IgD-negative memory B cell (primary cell): ENCODE data around the gene SLC16A9. TPM values are rescaled to one million over a fixed set of nuclear protein-coding genes. Genes with fewer than 3 reads are reported as not detected.

Source experiments
- H3K27ac Mint-ChIP-seq, 3 donors: one replicate each; pipeline ENCODE4 v1.8.0; 2020 to 2022; ENCODE audit warnings: mild to moderate bottlenecking in 3 of 3, mixed read lengths in 3 of 3, moderate library complexity in 1 of 3
- H3K27me3 Mint-ChIP-seq: one replicate; pipeline ENCODE4 v1.8.0; 2021; ENCODE audit warnings: mixed read lengths
- H3K36me3 Mint-ChIP-seq: one replicate; pipeline ENCODE4 v1.8.0; 2020; ENCODE audit warnings: mild to moderate bottlenecking, mixed read lengths
- H3K4me1 Mint-ChIP-seq, 3 donors: one replicate each; pipeline ENCODE4 v1.8.0; 2020 to 2022; ENCODE audit warnings: mixed read lengths in 3 of 3, mild to moderate bottlenecking in 1 of 3
- H3K4me3 Mint-ChIP-seq, 4 donors: one replicate each; pipeline ENCODE4 v1.8.0; 2020 to 2022; ENCODE audit warnings: mild to moderate bottlenecking in 4 of 4, mixed read lengths in 4 of 4, moderate library complexity in 3 of 4
- H3K9me3 Mint-ChIP-seq, 3 donors: one replicate each; pipeline ENCODE4 v1.8.0; 2020 to 2021; ENCODE audit warnings: mixed read lengths in 3 of 3, mild to moderate bottlenecking in 1 of 3
- polyA plus RNA-seq: library from polyadenylated mRNA; unstranded; fragments of 300-500 nt; fragmentation: Illumina TruSeq; gene quantifications from one replicate; pipeline ENCODE4 v1.2.3, GENCODE V29; 2021

SLC16A9 gene
- polyA plus RNA-seq, 1 donor from 2014 or later, result not detected

GRCh38 chr10:59700709-59701108 lies 8.9 kb downstream of the SLC16A9 start:
- H3K4me3 Mint-ChIP-seq, result no peak overlapping the region
- no peaks in the 10 kb centered on the region for H3K36me3 Mint-ChIP-seq
- H3K27me3 Mint-ChIP-seq, result peaks cover 2% of the 10 kb centered on the region
- H3K9me3 Mint-ChIP-seq, result peaks cover 0 to 2% (median 0%) of the 10 kb centered on the region in 3 donors
- no peak overlapping the region for H3K27ac Mint-ChIP-seq
- H3K4me1 Mint-ChIP-seq, result peaks cover 0 to 4% (median 0%) of the 10 kb centered on the region in 3 donors

- peaks cover 0 to 2% (median 0%) of the 10 kb centered on the region in 3 donors for H3K9me3 Mint-ChIP-seq
- no peaks in the 10 kb centered on the region for H3K36me3 Mint-ChIP-seq
- no peak overlapping the region for H3K4me3 Mint-ChIP-seq
- H3K27ac Mint-ChIP-seq, result no peak overlapping the region
- H3K4me1 Mint-ChIP-seq, result peaks cover 0 to 4% (median 0%) of the 10 kb centered on the region in 3 donors
- peaks cover 2% of the 10 kb centered on the region for H3K27me3 Mint-ChIP-seq
Measured at GRCh38 chr10:59698326-59698725, 11.3 kb downstream of the SLC16A9 start.

GRCh38 chr10:59695637-59696036 lies 14.0 kb downstream of the SLC16A9 start:
- H3K27ac Mint-ChIP-seq, result no peak overlapping the region
- no peaks in the 10 kb centered on the region for H3K4me1 Mint-ChIP-seq
- no peaks in the 10 kb centered on the region for H3K36me3 Mint-ChIP-seq
- no peaks in the 10 kb centered on the region for H3K9me3 Mint-ChIP-seq
- H3K4me3 Mint-ChIP-seq, result no peak overlapping the region
- H3K27me3 Mint-ChIP-seq, result no peaks in the 10 kb centered on the region

GRCh38 chr10:59694936-59695335 lies 14.7 kb downstream of the SLC16A9 start:
- H3K9me3 Mint-ChIP-seq, result peaks cover 0 to 2% (median 0%) of the 10 kb centered on the region in 3 donors
- no peaks in the 10 kb centered on the region for H3K4me1 Mint-ChIP-seq
- no peaks in the 10 kb centered on the region for H3K27me3 Mint-ChIP-seq
- no peaks in the 10 kb centered on the region for H3K36me3 Mint-ChIP-seq
- no peak overlapping the region for H3K27ac Mint-ChIP-seq
- H3K4me3 Mint-ChIP-seq, result no peak overlapping the region

GRCh38 chr10:59692113-59692512 lies 17.5 kb downstream of the SLC16A9 start:
- Mint-ChIP-seq H3K4me1 (no peaks in the 10 kb centered on the region), H3K27me3 (peaks cover 4% of the 10 kb centered on the region), H3K27ac (no peak overlapping the region), H3K9me3 (peaks cover 0 to 4% (median 0%) of the 10 kb centered on the region in 3 donors), H3K36me3 (no peaks in the 10 kb centered on the region), H3K4me3 (no peak overlapping the region)

GRCh38 chr10:59688921-59689351 lies 20.7 kb downstream of the SLC16A9 start:
- Mint-ChIP-seq H3K27ac (no peak overlapping the region), H3K9me3 (peaks cover 0 to 4% (median 0%) of the 10 kb centered on the region in 3 donors), H3K27me3 (peaks cover 4% of the 10 kb centered on the region), H3K36me3 (no peaks in the 10 kb centered on the region), H3K4me3 (no peak overlapping the region), H3K4me1 (no peaks in the 10 kb centered on the region)

- Mint-ChIP-seq H3K4me1 (no peaks in the 10 kb centered on the region), H3K4me3 (no peak overlapping the region), H3K27me3 (peaks cover 4% of the 10 kb centered on the region), H3K27ac (no peak overlapping the region), H3K9me3 (peaks cover 0 to 4% (median 0%) of the 10 kb centered on the region in 3 donors), H3K36me3 (no peaks in the 10 kb centered on the region)
Measured at GRCh38 chr10:59687657-59688056, 22.0 kb downstream of the SLC16A9 start.

- Mint-ChIP-seq H3K4me1 (no peaks in the 10 kb centered on the region), H3K9me3 (no peaks in the 10 kb centered on the region), H3K27me3 (peaks cover 4% of the 10 kb centered on the region), H3K27ac (no peak overlapping the region), H3K36me3 (no peaks in the 10 kb centered on the region), H3K4me3 (no peak overlapping the region)
Measured at GRCh38 chr10:59684006-59684405, 25.6 kb downstream of the SLC16A9 start.

- Mint-ChIP-seq H3K27me3 (peaks cover 2% of the 10 kb centered on the region), H3K4me3 (no peak overlapping the region), H3K9me3 (no peaks in the 10 kb centered on the region), H3K27ac (no peak overlapping the region), H3K4me1 (no peaks in the 10 kb centered on the region), H3K36me3 (no peaks in the 10 kb centered on the region)
Measured at GRCh38 chr10:59682986-59683937, 26.4 kb downstream of the SLC16A9 start.

- H3K36me3 Mint-ChIP-seq, result no peaks in the 10 kb centered on the region
- H3K4me1 Mint-ChIP-seq, result peaks cover 0 to 2% (median 0%) of the 10 kb centered on the region in 3 donors
- H3K27me3 Mint-ChIP-seq, result no peaks in the 10 kb centered on the region
- no peak overlapping the region for H3K27ac Mint-ChIP-seq
- no peaks in the 10 kb centered on the region for H3K9me3 Mint-ChIP-seq
- no peak overlapping the region for H3K4me3 Mint-ChIP-seq
Measured at GRCh38 chr10:59680199-59680598, 29.5 kb downstream of the SLC16A9 start.

GRCh38 chr10:59678884-59679301 lies 30.8 kb downstream of the SLC16A9 start:
- Mint-ChIP-seq H3K27ac (no peak overlapping the region), H3K36me3 (no peaks in the 10 kb centered on the region)

GRCh38 chr10:59677253-59677831 lies 32.3 kb downstream of the SLC16A9 start:
- Mint-ChIP-seq H3K36me3 (no peaks in the 10 kb centered on the region), H3K4me1 (peaks cover 2 to 3% (median 2%) of the 10 kb centered on the region in 3 donors), H3K4me3 (no peak overlapping the region), H3K27ac (no peak overlapping the region), H3K9me3 (no peaks in the 10 kb centered on the region), H3K27me3 (no peaks in the 10 kb centered on the region)

More at GRCh38 chr10:59678884-59679301, 30.8 kb downstream of the SLC16A9 start:
- H3K4me3 Mint-ChIP-seq, result no peak overlapping the region
- H3K4me1 Mint-ChIP-seq, result peaks cover 0 to 2% (median 0%) of the 10 kb centered on the region in 3 donors
- no peaks in the 10 kb centered on the region for H3K9me3 Mint-ChIP-seq
- H3K27me3 Mint-ChIP-seq, result no peaks in the 10 kb centered on the region

- Mint-ChIP-seq H3K9me3 (no peaks in the 10 kb centered on the region), H3K27me3 (no peaks in the 10 kb centered on the region), H3K4me3 (no peak overlapping the region), H3K4me1 (peaks cover 2 to 8% (median 6%) of the 10 kb centered on the region in 3 donors), H3K27ac (no peak overlapping the region), H3K36me3 (no peaks in the 10 kb centered on the region)
Measured at GRCh38 chr10:59675812-59676211, 33.8 kb downstream of the SLC16A9 start.

GRCh38 chr10:59674215-59674836 lies 35.3 kb downstream of the SLC16A9 start:
- H3K4me3 Mint-ChIP-seq, result no peak overlapping the region
- H3K27ac Mint-ChIP-seq, result no peak overlapping the region
- no peaks in the 10 kb centered on the region for H3K36me3 Mint-ChIP-seq
- H3K9me3 Mint-ChIP-seq, result no peaks in the 10 kb centered on the region
- H3K4me1 Mint-ChIP-seq, result peaks cover 2 to 8% (median 6%) of the 10 kb centered on the region in 3 donors
- no peaks in the 10 kb centered on the region for H3K27me3 Mint-ChIP-seq
